SK-N-SH (cell line): ENCODE measurements around the gene TRIM69. TPM values are rescaled to one million over a fixed set of nuclear protein-coding genes. Genes with fewer than 3 reads are reported as not detected.

Experiments
- CTCF ChIA-PET: fragments of 300-600, 350-600 bp; formaldehyde crosslinking; extraction: SDS; loops from one replicate; lab custom pipeline; 2021; lab: Yijun Ruan, JAX
- POLR2A ChIA-PET: fragments of 350-600 bp; sonication (Branson Sonifier 250); formaldehyde crosslinking; extraction: SDS; loops from one replicate; lab custom pipeline; 2020; ENCODE audit warnings: antibody characterized with exemption, inconsistent platforms; lab: Yijun Ruan, JAX
- DNase-seq: peaks from one replicate; pipeline ENCODE4 v3.0.0; 2012
- H2AFZ ChIP-seq: fragments of 200-600 bp; sonication (generic); 2 replicates; pipeline ENCODE4 v1.8.1; 2016; ENCODE audit warnings: antibody characterized with exemption, mild to moderate bottlenecking, low read depth
- H3F3A ChIP-seq: fragments of 200-600 bp; sonication (generic); replicated peaks from 2 replicates; pipeline ENCODE3; 2016; ENCODE audit warnings: antibody characterized with exemption, mild to moderate bottlenecking; ENCODE audit not compliant: insufficient read depth
- H3K27ac ChIP-seq, 2 experiments: fragments of 200-500 bp in 1 of 2; fragments of 200-600 bp in 1 of 2; sonication (Bioruptor generic) in 1 of 2; sonication (generic), shearing (Covaris generic) in 1 of 2; 2 replicates each; pipeline versions ENCODE4 v1.5.1 to v1.6.1; 2014 to 2016; ENCODE audit warnings: low read depth in 2 of 2, inconsistent platforms in 1 of 2, low read length in 1 of 2, mild to moderate bottlenecking in 1 of 2, mixed read lengths in 1 of 2
- H3K27me3 ChIP-seq: fragments of 200-600 bp; sonication (generic), shearing (Covaris generic); 2 replicates; pipeline ENCODE4 v1.6.1; 2016; ENCODE audit warnings: mixed run types; ENCODE audit not compliant: insufficient read depth
- H3K36me3 ChIP-seq, 2 experiments: fragments of 200-500 bp in 1 of 2; fragments of 200-600 bp in 1 of 2; sonication (Bioruptor generic) in 1 of 2; sonication (generic) in 1 of 2; replicated peaks in 1 of 2; 2 replicates each; pipeline versions ENCODE3 to v1.5.1; 2014 to 2016; ENCODE audit warnings: low read length in 1 of 2, mild to moderate bottlenecking in 1 of 2; ENCODE audit not compliant: insufficient read depth in 2 of 2, control insufficient read depth in 1 of 2
- H3K4me1 ChIP-seq, 2 experiments: fragments of 200-500 bp in 1 of 2; fragments of 200-600 bp in 1 of 2; sonication (Bioruptor generic) in 1 of 2; sonication (generic), shearing (Covaris generic) in 1 of 2; 2 replicates each; pipeline versions ENCODE4 v1.5.1 to v1.6.1; 2014 to 2016; ENCODE audit warnings: low read depth in 1 of 2, low read length in 1 of 2, mixed run types in 1 of 2; ENCODE audit not compliant: insufficient read depth in 2 of 2, control insufficient read depth in 1 of 2
- H3K4me2 ChIP-seq: fragments of 200-600 bp; sonication (generic), shearing (Covaris generic); 2 replicates; pipeline ENCODE4 v1.6.1; 2017; ENCODE audit warnings: mixed run types
- H3K4me3 ChIP-seq, 2 experiments: fragments of 200-500 bp in 1 of 2; fragments of 200-600 bp in 1 of 2; sonication (Bioruptor generic) in 1 of 2; sonication (generic), shearing (Covaris generic) in 1 of 2; 2 replicates each; pipeline versions ENCODE4 v1.5.1 to v1.8.1; 2014 to 2016; ENCODE audit warnings: low read depth in 2 of 2, inconsistent platforms in 1 of 2, low read length in 1 of 2, mild to moderate bottlenecking in 1 of 2, mixed read lengths in 1 of 2, moderate library complexity in 1 of 2
- H3K79me2 ChIP-seq: fragments of 200-600 bp; sonication (generic); 2 replicates; pipeline ENCODE4 v1.8.1; 2017; ENCODE audit warnings: mild to moderate bottlenecking; ENCODE audit not compliant: insufficient read depth
- H3K9ac ChIP-seq: fragments of 200-600 bp; sonication (generic); 2 replicates; pipeline ENCODE4 v1.6.1; 2017; ENCODE audit warnings: mixed run types
- H3K9me2 ChIP-seq: fragments of 200-600 bp; sonication (generic); 2 replicates; pipeline ENCODE4 v1.6.1; 2017; ENCODE audit warnings: mixed run types
- H3K9me3 ChIP-seq: fragments of 200-600 bp; sonication (generic); 2 replicates; pipeline ENCODE4 v1.6.1; 2017; ENCODE audit warnings: mixed run types, mild to moderate bottlenecking, moderate library complexity
- H4K20me1 ChIP-seq: fragments of 200-600 bp; sonication (generic); 2 replicates; pipeline ENCODE4 v1.6.1; 2017; ENCODE audit warnings: mild to moderate bottlenecking, mixed run types; ENCODE audit not compliant: insufficient read depth
- CHD2 ChIP-seq: fragments of 150-350 bp; IDR thresholded peaks from 2 replicates; pipeline ENCODE4 v1.6.1; 2018; ENCODE audit warnings: low read length; ENCODE audit not compliant: partially characterized antibody
- EP300 ChIP-seq, 2 experiments: IDR thresholded peaks; 2 replicates each; pipeline versions ENCODE4 v1.4.0 to v1.6.1; 2012; ENCODE audit warnings: borderline replicate concordance in 1 of 2, low read depth in 1 of 2, low read length in 1 of 2
- EZH2phosphoT487 ChIP-seq: fragments of 200-600 bp; sonication (generic); IDR thresholded peaks from 2 replicates; pipeline ENCODE4 v1.6.1; 2017; ENCODE audit warnings: low read depth, mixed run types, mild to moderate bottlenecking, antibody characterized with exemption, moderate library complexity, borderline replicate concordance
- FOSL2 ChIP-seq: IDR thresholded peaks from 2 replicates; pipeline ENCODE4 v1.4.0; 2012; ENCODE audit warnings: low read depth, mild to moderate bottlenecking, moderate library complexity, borderline replicate concordance
- GABPA ChIP-seq: IDR thresholded peaks from 2 replicates; pipeline ENCODE4 v1.4.0; 2012; ENCODE audit warnings: low read depth, mild to moderate bottlenecking
- GATA2 ChIP-seq: sonication (generic); formaldehyde crosslinking; IDR thresholded peaks from 2 replicates; pipeline ENCODE4 v1.5.0; 2020; ENCODE audit warnings: mild to moderate bottlenecking, missing genetic modification reagents
- MEF2A ChIP-seq: IDR thresholded peaks from 2 replicates; pipeline ENCODE4 v1.4.0; 2012; ENCODE audit warnings: low read depth, borderline replicate concordance
- MXI1 ChIP-seq: IDR thresholded peaks from 2 replicates; pipeline ENCODE4 v1.6.1; 2012; ENCODE audit warnings: mild to moderate bottlenecking, low read depth, low read length, improper control_type of control experiment
- POLR2AphosphoS5 ChIP-seq: IDR thresholded peaks from 2 replicates; pipeline ENCODE4 v1.6.1; 2012; ENCODE audit warnings: low read depth, low read length
- RAD21 ChIP-seq: IDR thresholded peaks from 2 replicates; pipeline ENCODE4 v1.6.1; 2012; ENCODE audit warnings: mild to moderate bottlenecking, low read length
- SIN3A ChIP-seq: IDR thresholded peaks from 2 replicates; pipeline ENCODE4 v1.6.1; 2012; ENCODE audit warnings: low read depth, mild to moderate bottlenecking, low read length, moderate library complexity, borderline replicate concordance
- SMC3 ChIP-seq: IDR thresholded peaks from 2 replicates; pipeline ENCODE4 v1.6.1; 2012; ENCODE audit warnings: low read depth, low read length, improper control_type of control experiment
- TCF12 ChIP-seq: IDR thresholded peaks from 2 replicates; pipeline ENCODE4 v1.4.0; 2012
- YY1 ChIP-seq: IDR thresholded peaks from 2 replicates; pipeline ENCODE4 v1.4.0; 2012; ENCODE audit warnings: low read depth, mild to moderate bottlenecking
- WGBS: methylation state at CpG from one replicate; pipeline ENCODE4 v1.1.6; 2017; ENCODE audit warnings: low lambda C conversion rate; 5-methylcytosine and 5-hydroxymethylcytosine counted together
- polyA plus RNA-seq, 3 experiments: library from polyadenylated mRNA; depleted of rRNA; stranded (reverse); fragments of >200 nt; gene quantifications; 2 replicates each; pipeline ENCODE4 v1.2.3, GENCODE V29; 2012
- TF ChIP-seq, protein P1 (sequence below): IDR thresholded peaks from 2 replicates; pipeline ENCODE4 v1.4.0; 2012; ENCODE audit warnings: low read depth, borderline replicate concordance
- TF ChIP-seq, protein P2 (sequence below): fragments of 150-350 bp; IDR thresholded peaks from 2 replicates; pipeline ENCODE4 v1.6.1; 2016; ENCODE audit warnings: mild to moderate bottlenecking, low read depth, low read length
- TF ChIP-seq, protein P3 (sequence below): fragments of 200-600 bp; sonication (generic); IDR thresholded peaks from 2 replicates; pipeline ENCODE4 v1.6.1; 2017; ENCODE audit warnings: antibody characterized with exemption, mild to moderate bottlenecking, moderate library complexity

TRIM69 gene
- polyA plus RNA-seq, 1 of the 3 experiments (the other 2 are of a cell fraction), result 9.7 TPM

GRCh38 chr15:44753345-44753744 lies 17.0 kb downstream of the TRIM69 start (continued):
- TF ChIP-seq, protein P1, sequence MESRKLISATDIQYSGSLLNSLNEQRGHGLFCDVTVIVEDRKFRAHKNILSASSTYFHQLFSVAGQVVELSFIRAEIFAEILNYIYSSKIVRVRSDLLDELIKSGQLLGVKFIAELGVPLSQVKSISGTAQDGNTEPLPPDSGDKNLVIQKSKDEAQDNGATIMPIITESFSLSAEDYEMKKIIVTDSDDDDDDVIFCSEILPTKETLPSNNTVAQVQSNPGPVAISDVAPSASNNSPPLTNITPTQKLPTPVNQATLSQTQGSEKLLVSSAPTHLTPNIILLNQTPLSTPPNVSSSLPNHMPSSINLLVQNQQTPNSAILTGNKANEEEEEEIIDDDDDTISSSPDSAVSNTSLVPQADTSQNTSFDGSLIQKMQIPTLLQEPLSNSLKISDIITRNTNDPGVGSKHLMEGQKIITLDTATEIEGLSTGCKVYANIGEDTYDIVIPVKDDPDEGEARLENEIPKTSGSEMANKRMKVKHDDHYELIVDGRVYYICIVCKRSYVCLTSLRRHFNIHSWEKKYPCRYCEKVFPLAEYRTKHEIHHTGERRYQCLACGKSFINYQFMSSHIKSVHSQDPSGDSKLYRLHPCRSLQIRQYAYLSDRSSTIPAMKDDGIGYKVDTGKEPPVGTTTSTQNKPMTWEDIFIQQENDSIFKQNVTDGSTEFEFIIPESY, result no peak
- TF ChIP-seq, all 33 proteins: peak for 0

GRCh38 chr15:44763187-44763586 lies 26.9 kb downstream of the TRIM69 start:
- H3K9ac ChIP-seq, result no peak overlapping the region
- H3K27me3 ChIP-seq, result no peaks in the 10 kb centered on the region; the same call in 1 of the 2 replicates
- H4K20me1 ChIP-seq, result no peaks in the 10 kb centered on the region
- H2AFZ ChIP-seq, result no peak overlapping the region
- no peaks in the 10 kb centered on the region for H3F3A ChIP-seq
- H3K36me3 ChIP-seq, result no peaks in the 10 kb centered on the region
- H3K9me3 ChIP-seq, result no peaks in the 10 kb centered on the region
- H3K4me2 ChIP-seq, result no peak overlapping the region
- H3K4me1 ChIP-seq, result no peaks in the 10 kb centered on the region
- CTCF ChIA-PET, result no interaction called here
- WGBS, result 72% methylated on average over 2 of the region's 2 CpGs
- POLR2A ChIA-PET, result no interaction called here
- DNase-seq, result no peak
- H3K79me2 ChIP-seq, result no peaks in the 10 kb centered on the region
- H3K9me2 ChIP-seq, result no peaks in the 10 kb centered on the region
- no peak for TF ChIP-seq GABPA
- no peak for TF ChIP-seq EP300 (IDR thresholded peaks at IDR 0.05; ENCODE audit: borderline replicate concordance in 1 of 2, low read depth in 1 of 2, low read length in 1 of 2)
- TF ChIP-seq POLR2AphosphoS5, result no peak
- TF ChIP-seq SIN3A, result no peak
- no peak for TF ChIP-seq RAD21
- no peak for TF ChIP-seq GATA2
- TF ChIP-seq, protein P2, sequence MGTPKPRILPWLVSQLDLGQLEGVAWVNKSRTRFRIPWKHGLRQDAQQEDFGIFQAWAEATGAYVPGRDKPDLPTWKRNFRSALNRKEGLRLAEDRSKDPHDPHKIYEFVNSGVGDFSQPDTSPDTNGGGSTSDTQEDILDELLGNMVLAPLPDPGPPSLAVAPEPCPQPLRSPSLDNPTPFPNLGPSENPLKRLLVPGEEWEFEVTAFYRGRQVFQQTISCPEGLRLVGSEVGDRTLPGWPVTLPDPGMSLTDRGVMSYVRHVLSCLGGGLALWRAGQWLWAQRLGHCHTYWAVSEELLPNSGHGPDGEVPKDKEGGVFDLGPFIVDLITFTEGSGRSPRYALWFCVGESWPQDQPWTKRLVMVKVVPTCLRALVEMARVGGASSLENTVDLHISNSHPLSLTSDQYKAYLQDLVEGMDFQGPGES, result no peak
- TF ChIP-seq MXI1, result no peak
- TF ChIP-seq CHD2, result no peak
- no peak for TF ChIP-seq TCF12
- TF ChIP-seq MEF2A, result no peak
- no peak for TF ChIP-seq FOSL2
- TF ChIP-seq, protein P3, sequence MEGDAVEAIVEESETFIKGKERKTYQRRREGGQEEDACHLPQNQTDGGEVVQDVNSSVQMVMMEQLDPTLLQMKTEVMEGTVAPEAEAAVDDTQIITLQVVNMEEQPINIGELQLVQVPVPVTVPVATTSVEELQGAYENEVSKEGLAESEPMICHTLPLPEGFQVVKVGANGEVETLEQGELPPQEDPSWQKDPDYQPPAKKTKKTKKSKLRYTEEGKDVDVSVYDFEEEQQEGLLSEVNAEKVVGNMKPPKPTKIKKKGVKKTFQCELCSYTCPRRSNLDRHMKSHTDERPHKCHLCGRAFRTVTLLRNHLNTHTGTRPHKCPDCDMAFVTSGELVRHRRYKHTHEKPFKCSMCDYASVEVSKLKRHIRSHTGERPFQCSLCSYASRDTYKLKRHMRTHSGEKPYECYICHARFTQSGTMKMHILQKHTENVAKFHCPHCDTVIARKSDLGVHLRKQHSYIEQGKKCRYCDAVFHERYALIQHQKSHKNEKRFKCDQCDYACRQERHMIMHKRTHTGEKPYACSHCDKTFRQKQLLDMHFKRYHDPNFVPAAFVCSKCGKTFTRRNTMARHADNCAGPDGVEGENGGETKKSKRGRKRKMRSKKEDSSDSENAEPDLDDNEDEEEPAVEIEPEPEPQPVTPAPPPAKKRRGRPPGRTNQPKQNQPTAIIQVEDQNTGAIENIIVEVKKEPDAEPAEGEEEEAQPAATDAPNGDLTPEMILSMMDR, result no peak
- TF ChIP-seq SMC3, result no peak
- no peak for TF ChIP-seq YY1
- no peak for TF ChIP-seq EZH2phosphoT487
- no peak overlapping the region for H3K27ac ChIP-seq
- no peak overlapping the region for H3K4me3 ChIP-seq
